Transverse colon (tissue), 4 donors: ENCODE results near the gene GPR137C.

ENCODE experiments used
- CTCF ChIP-seq, 5 experiments: fragments of 200-600 bp in 3 of 5; fragments of 450-650 bp in 2 of 5; sonication (generic) in 3 of 5; IDR thresholded peaks; 1 replicate in 2 of 5; 2 replicates in 3 of 5; pipeline ENCODE4 v1.5.1; 2016 to 2017; ENCODE audit warnings: antibody characterized with exemption in 5 of 5, inconsistent platforms in 3 of 5, mild to moderate bottlenecking in 2 of 5, moderate library complexity in 1 of 5
- EP300 ChIP-seq: sonication (generic); formaldehyde crosslinking; IDR thresholded peaks from one replicate; pipeline ENCODE4 v1.6.1; 2017; ENCODE audit warnings: antibody characterized with exemption, low read depth
- POLR2AphosphoS5 ChIP-seq, 3 donors: sonication (generic); formaldehyde crosslinking; IDR thresholded peaks; one replicate each; pipeline ENCODE4 v1.6.1; 2016; ENCODE audit warnings: antibody characterized with exemption in 3 of 3

GRCh38 chr14:52531481-52531880 is 21.2 kb upstream of the GPR137C start:
- TF ChIP-seq CTCF (IDR thresholded peaks at IDR 0.05): no peak
- no peak for TF ChIP-seq POLR2AphosphoS5 (IDR thresholded peaks at IDR 0.05)
- TF ChIP-seq EP300: no peak
